ENCODE data around the gene VSIR. TPM values are rescaled to one million over a fixed set of nuclear protein-coding genes. Genes with fewer than 3 reads are reported as not detected.

Gene VSIR
- total and polyA plus RNA-seq, 9 of the 15 experiments (the other 6 are each of a cell fraction or from before 2014, with no cell fraction given) = 0.14 to 20.5 (median 9.3) TPM

- no peak for TF ChIP-seq ZNF707 (CRISPR knock-in tag; conservative IDR thresholded peaks at IDR 0.05)
- TF ChIP-seq ZNF586 (CRISPR knock-in tag; conservative IDR thresholded peaks at IDR 0.05) = no peak
- 0 out of 2 replicates have a peak, but pooled peaks have one; percentile 6 for TF ChIP-seq MYNN (IDR thresholded peaks at IDR 0.05)
- TF ChIP-seq MYNN (CRISPR knock-in tag; IDR thresholded peaks at IDR 0.05) = no peak
These were observed 41.6 kb upstream of the VSIR start (continued) for GRCh38 chr10:71814922-71815411.

- POLR2A ChIA-PET = interaction anchor here (0.6 to 5.0 kb wide), 10 partner anchors 13 to 96 kb away, joined by 3 to 31 read pairs (median 4); no protein-coding TSS in a partner anchor
These were observed 39.7 kb upstream of the VSIR start for GRCh38 chr10:71812913-71813590.

More at GRCh38 chr10:71812913-71813590, 39.7 kb upstream of the VSIR start:
- Histone ChIP-seq H3K4me2 (ENCODE audit: insufficient read depth, low read length) (no peak overlapping the region), H3K9ac (ENCODE audit: insufficient read depth in 1 of 2, low read depth in 2 of 2, low read length in 2 of 2) (peak overlapping the region in 1 of 2 experiments; percentile 66; a peak in 1 of 4 replicates), H3K9me1 (ENCODE audit: control insufficient read depth, insufficient read depth, low read length) (no peaks in the 10 kb centered on the region), H3K36me3 (ENCODE audit: control insufficient read depth, insufficient read depth, low read length) (peaks cover 38% of the 10 kb centered on the region), H3K4me1 (replicated peaks in 1 of 2; ENCODE audit: control insufficient read depth in 2 of 2, insufficient read depth in 2 of 2, low read length in 2 of 2) (peaks cover 0 to 43% of the 10 kb centered on the region in 2 experiments; a peak in 3 of 5 replicates), H3K4me3 (no peak overlapping the region), H4K20me1 (replicated peaks; ENCODE audit: control insufficient read depth, insufficient read depth, low read length) (peaks cover 6% of the 10 kb centered on the region; the same call in 1 of the 2 replicates), H3K27ac (ENCODE audit: extremely low read depth, low read depth, low read length) (no peak overlapping the region), H3K27me3 (ENCODE audit: control insufficient read depth in 2 of 2, insufficient read depth in 2 of 2, low read length in 2 of 2) (no peaks in the 10 kb centered on the region), H3K79me2 (ENCODE audit: control insufficient read depth, insufficient read depth, low read length) (no peaks in the 10 kb centered on the region), H3K9me3 (replicated peaks; ENCODE audit: control insufficient read depth, insufficient read depth, low read depth, low read length) (no peaks in the 10 kb centered on the region), H2AFZ (ENCODE audit: low read depth, low read length) (no peak overlapping the region)
- in situ Hi-C loops (cut with MboI) (loop anchor here (5.0 to 10.0 kb wide), 3 partner anchors 101 to 501 kb away; no protein-coding TSS in a partner anchor), intact Hi-C loops (cut with micrococcal nuclease) (loop anchor here (2.0 to 5.0 kb wide), 6 partner anchors 32 to 501 kb away; partner anchors contain the start of gene CDH23)
- peak; percentile 26; the same call in 1 of the 2 replicates for TF ChIP-seq POLR2G (IDR thresholded peaks at IDR 0.05; ENCODE audit: low read depth, low read length)
- TF ChIP-seq, protein P1, sequence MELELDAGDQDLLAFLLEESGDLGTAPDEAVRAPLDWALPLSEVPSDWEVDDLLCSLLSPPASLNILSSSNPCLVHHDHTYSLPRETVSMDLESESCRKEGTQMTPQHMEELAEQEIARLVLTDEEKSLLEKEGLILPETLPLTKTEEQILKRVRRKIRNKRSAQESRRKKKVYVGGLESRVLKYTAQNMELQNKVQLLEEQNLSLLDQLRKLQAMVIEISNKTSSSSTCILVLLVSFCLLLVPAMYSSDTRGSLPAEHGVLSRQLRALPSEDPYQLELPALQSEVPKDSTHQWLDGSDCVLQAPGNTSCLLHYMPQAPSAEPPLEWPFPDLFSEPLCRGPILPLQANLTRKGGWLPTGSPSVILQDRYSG (tag; conservative IDR thresholded peaks at IDR 0.05; ENCODE audit: low read depth) = no peak
- WGBS (ENCODE audit: insufficient coverage, low coverage, missing lambda C conversion rate) = 67% methylated on average over 8 of the region's 11 CpGs
- ATAC-seq (no peak), FAIRE-seq (no peak), DNase-seq (ENCODE audit: extremely low read depth in 1 of 4, low spot score in 3 of 4) (no peak)
- no TSS peak for BruUV-seq (replicated peaks)
- CTCF ChIA-PET (ENCODE audit: low intra/inter-chr PET ratio) = interaction anchor here (1.0 kb wide), 1 partner anchor 109 kb away, joined by 4 read pairs; no protein-coding TSS in a partner anchor
